ENCODE data around the gene WBP11. TPM values are rescaled to one million over a fixed set of nuclear protein-coding genes. Genes with fewer than 3 reads are reported as not detected.
"Not testable (repeated sequence)": the region's sequence is repeated elsewhere in the genome, so short reads cannot be mapped to it uniquely, and the experiment has no call there.

WBP11 gene
- total and polyA plus RNA-seq, 2 donors (not counting 3 experiments of a cell fraction or from before 2014, with no cell fraction given), result 11.4 to 77.1 TPM

GRCh38 chr12:14741153-14741552 lies 62.1 kb downstream of the WBP11 start:
- no peaks in the 10 kb centered on the region for H3K9me3 ChIP-seq (replicated peaks; ENCODE audit: control insufficient read depth, insufficient read depth, low read length)
- no peak overlapping the region for H3K9ac ChIP-seq (replicated peaks; ENCODE audit: extremely low read depth, insufficient read depth, low read length)
- ChIA-PET CTCF (no interaction called here), POLR2A (no interaction called here)
- FAIRE-seq (no peak), DNase-seq (ENCODE audit: low read depth, low spot score) (no peak)
- dilution Hi-C loops (cut with MboI; ENCODE audit: extremely low pct_ligation_motif_present, low sequenced_read_pairs), result no loop called here
- intact Hi-C loops (cut with micrococcal nuclease), result no loop called here
- no peaks in the 10 kb centered on the region for H3K79me2 ChIP-seq (ENCODE audit: control insufficient read depth, insufficient read depth, low read length)
- no peak overlapping the region for H2AFZ ChIP-seq (ENCODE audit: low read depth, low read length)
- no peaks in the 10 kb centered on the region for H3K4me1 ChIP-seq (ENCODE audit: control insufficient read depth, extremely low read depth, insufficient read depth, low read length)
- H3K36me3 ChIP-seq (ENCODE audit: control insufficient read depth in 2 of 2, extremely low read depth in 1 of 2, insufficient read depth in 2 of 2, low read length in 2 of 2), result no peaks in the 10 kb centered on the region
- no peak overlapping the region for H3K27ac ChIP-seq (ENCODE audit: insufficient read depth, low read depth, low read length)
- no peak for TF ChIP-seq POLR2A (IDR thresholded peaks at IDR 0.05; ENCODE audit: low read depth, low read length)
- no peak for TF ChIP-seq MYC (IDR thresholded peaks at IDR 0.05; ENCODE audit: low read depth, low read length)
- no peak for TF ChIP-seq GATA2 (IDR thresholded peaks at IDR 0.05; ENCODE audit: insufficient read depth, insufficient read length, low read depth, low read length)
- no peak for TF ChIP-seq POLR2AphosphoS5 (IDR thresholded peaks at IDR 0.05; ENCODE audit: insufficient read depth, low read depth, low read length)
- TF ChIP-seq EZH2 (IDR thresholded peaks at IDR 0.05; ENCODE audit: borderline replicate concordance, low read depth, low read length, severe bottlenecking), result no peak
- no peak for TF ChIP-seq CTCF (IDR thresholded peaks at IDR 0.05; ENCODE audit: extremely low read depth in 1 of 2, insufficient read depth in 1 of 2, low read depth in 1 of 2, low read length in 2 of 2)
- no peak for TF ChIP-seq MAX (IDR thresholded peaks at IDR 0.05; ENCODE audit: insufficient read depth, insufficient read length)
- no peak for TF ChIP-seq JUN (IDR thresholded peaks at IDR 0.05; ENCODE audit: borderline replicate concordance, insufficient read depth, insufficient read length, low read depth)
- no peak for TF ChIP-seq FOS (IDR thresholded peaks at IDR 0.05; ENCODE audit: borderline replicate concordance, insufficient read depth, low read length)
- no peaks in the 10 kb centered on the region for H4K20me1 ChIP-seq (replicated peaks; ENCODE audit: control insufficient read depth, extremely low read depth, insufficient read depth, low read length)
- H3K9me1 ChIP-seq (replicated peaks; ENCODE audit: control insufficient read depth, extremely low read depth, insufficient read depth, low read length), result no peaks in the 10 kb centered on the region
- no TSS peak for BruUV-seq (replicated peaks)
- H3K27me3 ChIP-seq (ENCODE audit: control insufficient read depth in 2 of 2, insufficient read depth in 2 of 2, low read length in 2 of 2), result peaks cover 0 to 4% of the 10 kb centered on the region in 2 experiments
- H3K4me3 ChIP-seq (replicated peaks in 1 of 3; ENCODE audit: insufficient read depth in 1 of 3, low read depth in 1 of 3, low read length in 3 of 3), result no peak overlapping the region
- no peak overlapping the region for H3K4me2 ChIP-seq (ENCODE audit: insufficient read depth, low read length)

GRCh38 chr12:14736441-14736840 lies 66.8 kb downstream of the WBP11 start:
- not testable (repeated sequence) for H4K20me1 ChIP-seq (replicated peaks; ENCODE audit: control insufficient read depth, extremely low read depth, insufficient read depth, low read length)

More at GRCh38 chr12:14736441-14736840, 66.8 kb downstream of the WBP11 start:
- H3K27ac ChIP-seq (ENCODE audit: insufficient read depth, low read depth, low read length); H3K9me1 ChIP-seq (replicated peaks; ENCODE audit: control insufficient read depth, extremely low read depth, insufficient read depth, low read length); BruUV-seq (replicated peaks); POLR2A ChIA-PET; H3K36me3 ChIP-seq (ENCODE audit: control insufficient read depth in 2 of 2, extremely low read depth in 1 of 2, insufficient read depth in 2 of 2, low read length in 2 of 2); H3K4me2 ChIP-seq (ENCODE audit: insufficient read depth, low read length); H3K9ac ChIP-seq (replicated peaks; ENCODE audit: extremely low read depth, insufficient read depth, low read length); H3K4me1 ChIP-seq (ENCODE audit: control insufficient read depth, extremely low read depth, insufficient read depth, low read length); H3K4me3 ChIP-seq (replicated peaks in 1 of 3; ENCODE audit: insufficient read depth in 1 of 3, low read depth in 1 of 3, low read length in 3 of 3); CTCF ChIA-PET; H2AFZ ChIP-seq (ENCODE audit: low read depth, low read length); dilution Hi-C loops (cut with MboI; ENCODE audit: extremely low pct_ligation_motif_present, low sequenced_read_pairs); DNase-seq (ENCODE audit: low read depth, low spot score); intact Hi-C loops (cut with micrococcal nuclease); H3K9me3 ChIP-seq (replicated peaks; ENCODE audit: control insufficient read depth, insufficient read depth, low read length); H3K79me2 ChIP-seq (ENCODE audit: control insufficient read depth, insufficient read depth, low read length); H3K27me3 ChIP-seq (ENCODE audit: control insufficient read depth in 2 of 2, insufficient read depth in 2 of 2, low read length in 2 of 2); FAIRE-seq: not testable (repeated sequence)
